Tibial nerve (tissue), 4 donors: ENCODE measurements around the gene MOCOS. TPM values are rescaled to one million over a fixed set of nuclear protein-coding genes. Genes with fewer than 3 reads are reported as not detected.

Source experiments
- DNase-seq, 2 donors: peaks; one replicate each; pipeline ENCODE4 v3.0.0-alpha.2; 2019; ENCODE audit warnings: low spot score in 2 of 2
- H3K27ac ChIP-seq, 4 donors: fragments of 200-600 bp; sonication (generic) in 3 of 4; one replicate each; pipeline ENCODE4 v1.5.1; 2017 to 2019; ENCODE audit warnings: mild to moderate bottlenecking in 1 of 4
- H3K27me3 ChIP-seq, 2 donors: fragments of 200-600 bp; sonication (generic) in 1 of 2; one replicate each; pipeline versions ENCODE4 v1.5.1 to v1.6.0; 2017 to 2019
- H3K36me3 ChIP-seq, 3 donors: fragments of 200-600 bp; sonication (generic); one replicate each; pipeline ENCODE4 v1.5.1; 2018 to 2019
- H3K4me1 ChIP-seq, 4 donors: fragments of 200-600 bp; sonication (generic) in 3 of 4; one replicate each; pipeline ENCODE4 v1.5.1; 2017 to 2019
- H3K4me3 ChIP-seq, 4 donors: fragments of 200-600 bp; sonication (generic) in 3 of 4; one replicate each; pipeline ENCODE4 v1.5.1; 2017 to 2019; ENCODE audit warnings: mild to moderate bottlenecking in 1 of 4, moderate library complexity in 1 of 4
- H3K9me3 ChIP-seq, 4 donors: fragments of 200-600 bp; sonication (generic) in 3 of 4; one replicate each; pipeline ENCODE4 v1.5.1; 2017 to 2019
- EP300 ChIP-seq, 2 donors: sonication (generic); formaldehyde crosslinking; IDR thresholded peaks; one replicate each; pipeline ENCODE4 v1.6.1; 2017; ENCODE audit warnings: antibody characterized with exemption in 2 of 2, mild to moderate bottlenecking in 1 of 2
- POLR2A ChIP-seq, 2 donors: fragments of 450-650 bp; IDR thresholded peaks; one replicate each; pipeline ENCODE4 v1.6.1; 2017; ENCODE audit warnings: antibody characterized with exemption in 2 of 2, mild to moderate bottlenecking in 2 of 2, moderate library complexity in 2 of 2
- WGBS, 2 donors: methylation state at CpG; one replicate each; pipeline ENCODE4 v1.1.5; 2018; 5-methylcytosine and 5-hydroxymethylcytosine counted together
- total RNA-seq, 4 donors: library from RNA; depleted of rRNA; stranded (reverse); fragments of >200 nt; gene quantifications; one replicate each; pipeline ENCODE4 v1.1.0, GENCODE V29; 2016
- TF ChIP-seq, protein P1 (sequence below), 5 experiments: fragments of 200-600 bp in 3 of 5; fragments of 450-650 bp in 2 of 5; sonication (generic) in 3 of 5; IDR thresholded peaks; one replicate each; pipeline ENCODE4 v1.5.1; 2016 to 2019; ENCODE audit warnings: antibody characterized with exemption in 5 of 5, mild to moderate bottlenecking in 3 of 5, moderate library complexity in 2 of 5

The MOCOS gene
- total RNA-seq, 4 donors from 2014 or later: 6.9 to 10.2 (median 8.9) TPM

DNA sequence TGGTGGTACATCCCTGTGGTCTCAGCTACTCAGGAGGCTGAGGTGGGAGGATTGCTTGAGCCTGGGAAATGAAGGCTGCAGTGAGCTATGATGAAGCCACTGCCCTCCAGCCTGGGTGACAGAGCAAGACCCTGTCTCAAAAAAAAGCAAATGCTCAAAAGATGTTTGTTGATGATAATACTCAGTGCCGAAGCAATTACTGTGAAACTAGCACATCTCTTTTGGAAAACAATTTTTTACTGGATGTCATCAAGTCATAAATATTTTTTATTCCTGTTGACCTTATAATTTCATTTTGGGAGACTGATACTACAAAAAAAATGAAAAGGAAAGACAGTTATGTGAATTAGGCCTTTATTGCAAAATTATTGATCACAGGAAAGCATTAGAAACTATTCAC, 75.7 kb downstream of the MOCOS start:
- no peaks in the 10 kb centered on the region for H3K36me3 ChIP-seq
- H3K9me3 ChIP-seq: no peaks in the 10 kb centered on the region
- TF ChIP-seq EP300 (IDR thresholded peaks at IDR 0.05) (no peak), POLR2A (IDR thresholded peaks at IDR 0.05) (no peak)
- TF ChIP-seq, protein P1, sequence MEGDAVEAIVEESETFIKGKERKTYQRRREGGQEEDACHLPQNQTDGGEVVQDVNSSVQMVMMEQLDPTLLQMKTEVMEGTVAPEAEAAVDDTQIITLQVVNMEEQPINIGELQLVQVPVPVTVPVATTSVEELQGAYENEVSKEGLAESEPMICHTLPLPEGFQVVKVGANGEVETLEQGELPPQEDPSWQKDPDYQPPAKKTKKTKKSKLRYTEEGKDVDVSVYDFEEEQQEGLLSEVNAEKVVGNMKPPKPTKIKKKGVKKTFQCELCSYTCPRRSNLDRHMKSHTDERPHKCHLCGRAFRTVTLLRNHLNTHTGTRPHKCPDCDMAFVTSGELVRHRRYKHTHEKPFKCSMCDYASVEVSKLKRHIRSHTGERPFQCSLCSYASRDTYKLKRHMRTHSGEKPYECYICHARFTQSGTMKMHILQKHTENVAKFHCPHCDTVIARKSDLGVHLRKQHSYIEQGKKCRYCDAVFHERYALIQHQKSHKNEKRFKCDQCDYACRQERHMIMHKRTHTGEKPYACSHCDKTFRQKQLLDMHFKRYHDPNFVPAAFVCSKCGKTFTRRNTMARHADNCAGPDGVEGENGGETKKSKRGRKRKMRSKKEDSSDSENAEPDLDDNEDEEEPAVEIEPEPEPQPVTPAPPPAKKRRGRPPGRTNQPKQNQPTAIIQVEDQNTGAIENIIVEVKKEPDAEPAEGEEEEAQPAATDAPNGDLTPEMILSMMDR (IDR thresholded peaks at IDR 0.05): no peak
- H3K4me3 ChIP-seq: no peak overlapping the region
- no peaks in the 10 kb centered on the region for H3K4me1 ChIP-seq
- WGBS, 2 donors: 78 to 79% methylated on average over 1 of the region's 1 CpG
- DNase-seq: no peak
- H3K27me3 ChIP-seq: no peaks in the 10 kb centered on the region
- H3K27ac ChIP-seq: no peak overlapping the region

DNA sequence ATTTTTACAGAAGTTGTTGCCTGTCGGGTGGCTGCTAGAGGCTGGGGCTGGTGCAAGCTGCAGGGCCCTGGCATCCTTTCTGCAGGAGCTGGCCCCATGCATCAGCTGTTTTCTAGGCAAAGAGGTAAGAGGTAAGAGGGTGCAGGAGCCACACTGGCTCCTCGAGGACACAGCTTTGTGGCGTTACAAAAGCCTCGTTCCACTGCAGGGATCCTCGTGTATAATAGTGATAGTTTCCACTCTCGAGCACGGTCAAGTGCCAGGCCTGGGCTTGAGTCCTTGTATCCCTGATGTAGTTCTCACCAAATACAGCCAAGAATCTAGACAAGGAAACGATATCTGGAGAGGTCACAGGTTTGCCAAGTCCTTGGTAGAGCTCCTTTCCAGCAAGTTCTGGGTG, 77.0 kb downstream of the MOCOS start:
- Histone ChIP-seq H3K9me3 (no peaks in the 10 kb centered on the region), H3K27me3 (no peaks in the 10 kb centered on the region), H3K27ac (no peak overlapping the region), H3K36me3 (no peaks in the 10 kb centered on the region), H3K4me3 (no peak overlapping the region), H3K4me1 (no peaks in the 10 kb centered on the region)
- DNase-seq: no peak
- WGBS, 2 donors: 87 to 89% methylated on average over 8 of the region's 8 CpGs
- TF ChIP-seq POLR2A (IDR thresholded peaks at IDR 0.05): no peak

DNA sequence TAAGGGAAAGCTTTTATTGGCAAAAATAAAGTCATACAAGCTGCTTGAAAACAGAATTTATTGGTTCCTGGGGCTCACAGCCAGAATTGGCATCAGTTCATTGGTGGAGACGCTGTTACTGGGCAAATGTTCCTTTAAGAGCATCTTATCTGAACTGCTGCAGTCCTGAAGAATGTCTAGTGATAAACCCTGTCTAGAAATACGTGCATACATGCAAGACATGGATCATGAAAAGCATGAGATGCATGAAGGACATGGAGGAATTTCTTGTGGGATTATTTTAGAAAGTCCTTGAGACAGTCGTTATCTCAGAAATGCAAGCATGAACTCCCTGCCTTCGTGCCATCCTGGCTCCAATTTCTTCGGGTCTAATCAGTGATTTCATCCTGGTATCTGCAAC, 77.7 kb downstream of the MOCOS start:
- H3K4me1 ChIP-seq: no peaks in the 10 kb centered on the region
- no peak overlapping the region for H3K4me3 ChIP-seq
- no peaks in the 10 kb centered on the region for H3K36me3 ChIP-seq
- no peak for DNase-seq
- no peaks in the 10 kb centered on the region for H3K27me3 ChIP-seq
- no peaks in the 10 kb centered on the region for H3K9me3 ChIP-seq
- H3K27ac ChIP-seq: no peak overlapping the region
- no peak for TF ChIP-seq EP300 (IDR thresholded peaks at IDR 0.05)
- TF ChIP-seq, protein P1 (IDR thresholded peaks at IDR 0.05): no peak
- no peak for TF ChIP-seq POLR2A (IDR thresholded peaks at IDR 0.05)
- 57 to 68% methylated on average over 5 of the region's 5 CpGs for WGBS, 2 donors

DNA sequence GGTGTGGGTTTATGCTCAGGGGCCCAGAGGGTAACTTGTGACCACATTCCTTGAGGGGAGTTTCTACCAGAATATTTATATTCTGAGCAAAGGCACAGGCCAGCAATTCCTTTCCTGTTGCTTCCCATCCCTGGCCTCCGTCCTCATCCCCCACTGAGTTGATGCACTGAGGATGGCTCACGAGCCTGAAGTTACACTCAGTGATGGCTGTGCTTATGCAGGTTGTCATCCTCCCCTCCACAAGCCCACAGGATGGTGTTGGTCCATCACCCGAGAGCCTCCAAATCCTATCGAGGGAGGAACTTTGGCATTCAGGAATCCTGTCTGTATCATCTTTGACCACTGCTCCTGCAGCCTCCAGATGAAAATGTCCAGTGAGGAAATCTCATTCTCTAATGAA, 81.9 kb downstream of the MOCOS start:
- H3K4me3 ChIP-seq: no peak overlapping the region
- H3K4me1 ChIP-seq: no peaks in the 10 kb centered on the region
- no peak for DNase-seq
- no peak overlapping the region for H3K27ac ChIP-seq
- no peaks in the 10 kb centered on the region for H3K36me3 ChIP-seq
- H3K27me3 ChIP-seq: no peaks in the 10 kb centered on the region
- H3K9me3 ChIP-seq: no peaks in the 10 kb centered on the region
- WGBS, 2 donors: 92 to 93% methylated on average over 4 of the region's 4 CpGs
- TF ChIP-seq EP300 (IDR thresholded peaks at IDR 0.05): no peak
- TF ChIP-seq, protein P1 (IDR thresholded peaks at IDR 0.05): no peak
- TF ChIP-seq POLR2A (IDR thresholded peaks at IDR 0.05): no peak

- no peak for DNase-seq
- Histone ChIP-seq H3K27me3 (no peaks in the 10 kb centered on the region), H3K36me3 (no peaks in the 10 kb centered on the region), H3K27ac (no peak overlapping the region), H3K9me3 (no peaks in the 10 kb centered on the region), H3K4me3 (no peak overlapping the region), H3K4me1 (no peaks in the 10 kb centered on the region)
- TF ChIP-seq POLR2A (IDR thresholded peaks at IDR 0.05): no peak
Observed at GRCh38 chr18:36271153-36271552, 83.9 kb downstream of the MOCOS start.

- H3K27ac ChIP-seq: no peak overlapping the region
- no peaks in the 10 kb centered on the region for H3K27me3 ChIP-seq
- TF ChIP-seq, protein P1 (IDR thresholded peaks at IDR 0.05): no peak
- TF ChIP-seq EP300 (IDR thresholded peaks at IDR 0.05): no peak
- TF ChIP-seq POLR2A (IDR thresholded peaks at IDR 0.05): no peak
- no peak overlapping the region for H3K4me3 ChIP-seq
- DNase-seq: no peak
- no peaks in the 10 kb centered on the region for H3K9me3 ChIP-seq
- 89 to 95% methylated on average over 8 of the region's 8 CpGs for WGBS, 2 donors
- no peaks in the 10 kb centered on the region for H3K4me1 ChIP-seq
- H3K36me3 ChIP-seq: no peaks in the 10 kb centered on the region
Observed at GRCh38 chr18:36273347-36273746, 86.0 kb downstream of the MOCOS start.
